ENCODE measurements around the gene KIRREL2. TPM values are rescaled to one million over a fixed set of nuclear protein-coding genes. Genes with fewer than 3 reads are reported as not detected.
A peak's percentile ranks its signal among the peaks of the same experiment; 100 is the strongest.

KIRREL2 gene
- total RNA-seq, 1 experiment from 2014 or later: not detected

DNA sequence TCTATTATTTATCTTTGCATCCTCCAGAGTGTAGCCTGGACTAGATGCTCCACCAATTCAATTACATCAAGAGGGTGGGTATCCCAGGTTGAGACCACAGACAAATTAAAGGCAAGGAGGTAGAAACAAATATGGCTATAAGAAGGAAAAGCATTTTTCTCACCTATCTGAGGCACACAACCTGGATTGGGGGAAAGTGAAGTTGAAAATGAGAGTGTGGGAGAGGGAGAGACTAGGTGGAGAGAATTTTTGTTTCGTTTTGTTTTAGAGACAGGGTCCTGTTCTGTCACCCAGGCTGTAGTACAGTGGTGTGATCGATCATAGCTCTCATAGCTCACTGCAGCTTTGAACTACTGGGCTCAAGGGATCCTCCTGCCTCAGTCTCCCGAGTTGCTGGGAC lies 38.3 kb upstream of the KIRREL2 start:
- DNase-seq (ENCODE audit: unreplicated experiment): no peak
- Mint-ChIP-seq H3K27me3 (ENCODE audit: insufficient read depth, unreplicated experiment) (peaks cover 21% of the 10 kb centered on the region), H3K27ac (ENCODE audit: low read depth, unreplicated experiment) (no peak overlapping the region), H3K4me3 (ENCODE audit: unreplicated experiment) (no peak overlapping the region), H3K4me1 (ENCODE audit: insufficient read depth, unreplicated experiment) (no peaks in the 10 kb centered on the region), H3K36me3 (ENCODE audit: insufficient read depth, unreplicated experiment) (no peaks in the 10 kb centered on the region), H3K9me3 (ENCODE audit: unreplicated experiment) (no peaks in the 10 kb centered on the region)
- ChIA-PET CTCF (interaction anchor here (0.7 kb wide), 1 partner anchor 15 kb away, joined by 3 read pairs; no protein-coding TSS in a partner anchor), POLR2A (no interaction called here)
- intact Hi-C loops (cut with micrococcal nuclease): no loop called here
- BruUV-seq (replicated peaks): no TSS peak
- TF ChIP-seq, protein P1, sequence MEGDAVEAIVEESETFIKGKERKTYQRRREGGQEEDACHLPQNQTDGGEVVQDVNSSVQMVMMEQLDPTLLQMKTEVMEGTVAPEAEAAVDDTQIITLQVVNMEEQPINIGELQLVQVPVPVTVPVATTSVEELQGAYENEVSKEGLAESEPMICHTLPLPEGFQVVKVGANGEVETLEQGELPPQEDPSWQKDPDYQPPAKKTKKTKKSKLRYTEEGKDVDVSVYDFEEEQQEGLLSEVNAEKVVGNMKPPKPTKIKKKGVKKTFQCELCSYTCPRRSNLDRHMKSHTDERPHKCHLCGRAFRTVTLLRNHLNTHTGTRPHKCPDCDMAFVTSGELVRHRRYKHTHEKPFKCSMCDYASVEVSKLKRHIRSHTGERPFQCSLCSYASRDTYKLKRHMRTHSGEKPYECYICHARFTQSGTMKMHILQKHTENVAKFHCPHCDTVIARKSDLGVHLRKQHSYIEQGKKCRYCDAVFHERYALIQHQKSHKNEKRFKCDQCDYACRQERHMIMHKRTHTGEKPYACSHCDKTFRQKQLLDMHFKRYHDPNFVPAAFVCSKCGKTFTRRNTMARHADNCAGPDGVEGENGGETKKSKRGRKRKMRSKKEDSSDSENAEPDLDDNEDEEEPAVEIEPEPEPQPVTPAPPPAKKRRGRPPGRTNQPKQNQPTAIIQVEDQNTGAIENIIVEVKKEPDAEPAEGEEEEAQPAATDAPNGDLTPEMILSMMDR (IDR thresholded peaks at IDR 0.05; ENCODE audit: unreplicated experiment): no peak

DNA sequence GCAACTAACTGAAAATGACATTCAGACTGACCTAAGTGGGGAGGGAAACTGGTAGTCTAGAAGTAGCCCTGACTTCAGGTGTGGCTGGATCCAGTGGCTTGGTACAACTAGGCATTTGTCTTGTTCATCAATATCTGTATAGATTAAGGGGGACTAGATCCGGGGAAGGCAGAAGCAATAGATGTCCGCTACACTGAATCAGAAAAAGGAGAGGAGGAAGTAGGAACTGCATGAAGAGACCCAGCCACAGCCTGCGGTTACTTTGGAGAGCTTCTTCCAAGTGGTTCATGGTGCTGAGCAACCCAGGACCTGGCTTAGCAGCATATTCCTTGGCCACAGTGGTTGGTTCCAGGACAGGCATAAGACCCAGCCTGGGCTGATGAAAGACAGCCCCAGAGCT lies 34.1 kb upstream of the KIRREL2 start:
- TF ChIP-seq, protein P1 (IDR thresholded peaks at IDR 0.05; ENCODE audit: unreplicated experiment): no peak

DNA sequence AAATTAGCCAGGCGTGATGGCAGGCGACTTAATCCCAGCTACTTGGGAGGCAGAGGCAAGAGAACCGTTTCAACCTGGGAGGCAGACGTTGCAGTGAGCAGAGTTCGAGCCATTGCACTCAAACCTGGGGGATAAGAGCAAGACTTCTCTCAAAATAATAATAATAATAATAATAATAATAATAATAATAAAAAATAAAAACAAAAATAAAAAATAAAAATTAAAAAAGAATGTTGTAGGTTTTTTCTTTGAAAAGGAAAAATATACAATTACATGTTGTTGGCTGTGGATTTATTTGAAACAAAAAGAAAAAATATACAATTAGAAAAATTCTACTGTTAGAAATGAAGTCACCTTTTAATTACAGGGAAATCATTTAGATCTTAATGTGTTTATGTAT lies 32.6 kb upstream of the KIRREL2 start:
- ChIA-PET CTCF (no interaction called here), POLR2A (no interaction called here)
- Mint-ChIP-seq H3K27ac (ENCODE audit: low read depth, unreplicated experiment) (no peak overlapping the region), H3K36me3 (ENCODE audit: insufficient read depth, unreplicated experiment) (no peaks in the 10 kb centered on the region), H3K4me1 (ENCODE audit: insufficient read depth, unreplicated experiment) (no peaks in the 10 kb centered on the region), H3K4me3 (ENCODE audit: unreplicated experiment) (no peak overlapping the region), H3K27me3 (ENCODE audit: insufficient read depth, unreplicated experiment) (peaks cover 37% of the 10 kb centered on the region), H3K9me3 (ENCODE audit: unreplicated experiment) (no peaks in the 10 kb centered on the region)
- no TSS peak for BruUV-seq (replicated peaks)
- TF ChIP-seq, protein P1 (IDR thresholded peaks at IDR 0.05; ENCODE audit: unreplicated experiment): no peak
- intact Hi-C loops (cut with micrococcal nuclease): loop anchor here (5.0 kb wide), 1 partner anchor 132 kb away; no protein-coding TSS in a partner anchor
- no peak for DNase-seq (ENCODE audit: unreplicated experiment)

More for the DNA sequence above, 34.1 kb upstream of the KIRREL2 start:
- H3K9me3 Mint-ChIP-seq (ENCODE audit: unreplicated experiment): no peaks in the 10 kb centered on the region
- ChIA-PET POLR2A (interaction anchor here (0.6 kb wide), 1 partner anchor 24 kb away, joined by 3 read pairs; no protein-coding TSS in a partner anchor), CTCF (no interaction called here)
- intact Hi-C loops (cut with micrococcal nuclease): loop anchor here (5.0 kb wide), 1 partner anchor 130 kb away; no protein-coding TSS in a partner anchor
- H3K4me3 Mint-ChIP-seq (ENCODE audit: unreplicated experiment): no peak overlapping the region
- H3K27me3 Mint-ChIP-seq (ENCODE audit: insufficient read depth, unreplicated experiment): peaks cover 40% of the 10 kb centered on the region
- H3K36me3 Mint-ChIP-seq (ENCODE audit: insufficient read depth, unreplicated experiment): no peaks in the 10 kb centered on the region
- H3K27ac Mint-ChIP-seq (ENCODE audit: low read depth, unreplicated experiment): no peak overlapping the region
- BruUV-seq (replicated peaks): no TSS peak
- no peak for DNase-seq (ENCODE audit: unreplicated experiment)
- no peaks in the 10 kb centered on the region for H3K4me1 Mint-ChIP-seq (ENCODE audit: insufficient read depth, unreplicated experiment)

DNA sequence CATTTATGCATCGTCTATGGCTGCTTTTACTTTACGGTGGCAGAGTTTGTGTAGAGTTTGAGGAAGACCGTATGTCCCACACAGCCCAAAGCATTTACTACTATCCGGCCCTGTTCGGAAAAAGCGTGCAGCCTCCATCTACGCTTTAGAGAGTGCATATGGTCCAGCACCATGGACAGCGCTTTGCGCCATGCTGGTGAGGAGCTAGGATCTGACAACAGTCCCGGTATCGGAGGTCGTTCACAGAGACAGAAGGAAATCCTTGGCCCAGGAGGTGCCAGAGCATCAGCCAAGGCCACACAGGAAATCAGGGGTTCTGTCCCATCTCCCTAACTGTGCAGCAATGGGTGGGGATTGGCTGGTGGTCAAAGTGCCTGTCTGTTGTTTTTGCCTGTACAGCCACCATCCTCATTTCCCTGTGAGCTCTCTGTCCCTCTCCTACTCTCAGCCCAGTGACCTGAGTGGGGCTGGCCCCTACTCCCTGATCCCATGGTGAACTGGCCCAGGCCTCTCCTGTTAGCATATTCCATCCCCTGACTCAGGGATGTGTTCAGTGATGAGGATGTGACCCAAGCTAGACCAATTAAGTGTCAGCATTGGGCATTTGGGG lies 27.9 kb upstream of the KIRREL2 start:
- Mint-ChIP-seq H3K9me3 (ENCODE audit: unreplicated experiment) (no peaks in the 10 kb centered on the region), H3K27me3 (ENCODE audit: insufficient read depth, unreplicated experiment) (peaks cover 59% of the 10 kb centered on the region), H3K27ac (ENCODE audit: low read depth, unreplicated experiment) (no peak overlapping the region), H3K4me1 (ENCODE audit: insufficient read depth, unreplicated experiment) (no peaks in the 10 kb centered on the region), H3K36me3 (ENCODE audit: insufficient read depth, unreplicated experiment) (no peaks in the 10 kb centered on the region), H3K4me3 (ENCODE audit: unreplicated experiment) (no peak overlapping the region)
- CTCF ChIA-PET: interaction anchor here (0.6 kb wide), 1 partner anchor 280 kb away, joined by 4 read pairs; no protein-coding TSS in a partner anchor
- peak; percentile 62 for DNase-seq (ENCODE audit: unreplicated experiment)
- TF ChIP-seq, protein P1 (IDR thresholded peaks at IDR 0.05; ENCODE audit: unreplicated experiment): no peak
- POLR2A ChIA-PET: no interaction called here
- BruUV-seq (replicated peaks): no TSS peak
- intact Hi-C loops (cut with micrococcal nuclease): loop anchor here (5.0 kb wide), 1 partner anchor 49 kb away; no protein-coding TSS in a partner anchor
